Omental fat pad (tissue), 4 donors: Measurements from ENCODE around the gene SAP25. TPM values are rescaled to one million over a fixed set of nuclear protein-coding genes. Genes with fewer than 3 reads are reported as not detected.

Experiments
- ATAC-seq: fragments of 150-250 bp; one replicate; pipeline ENCODE4 v1.9.1; 2016; ENCODE audit warnings: mild to moderate bottlenecking, moderate library complexity; ENCODE audit not compliant: low FRiP score
- DNase-seq: peaks from one replicate; pipeline ENCODE4 v3.0.0-alpha.2; 2019; ENCODE audit warnings: low spot score
- CTCF ChIP-seq, 3 donors: fragments of 450-650 bp; IDR thresholded peaks; one replicate each; pipeline ENCODE4 v1.5.1; 2016 to 2017; ENCODE audit warnings: antibody characterized with exemption in 3 of 3, mild to moderate bottlenecking in 3 of 3, moderate library complexity in 2 of 3
- total RNA-seq, 4 donors: library from RNA; depleted of rRNA; stranded (reverse); fragments of >200 nt; gene quantifications; one replicate each; pipeline ENCODE4 v1.1.0, GENCODE V29; 2016

The SAP25 gene
- total RNA-seq, 4 donors from 2014 or later: 1.1 to 4.7 (median 1.7) TPM; not detected in 1

GRCh38 chr7:100563809-100564400 lies 9.8 kb downstream of the SAP25 start:
- DNase-seq: peak; percentile 97
- ATAC-seq: peak; percentile 74
- TF ChIP-seq CTCF (IDR thresholded peaks at IDR 0.05): peak in 2 of 3 donors; percentile 68 to 91

- no peak for TF ChIP-seq CTCF (IDR thresholded peaks at IDR 0.05)
- DNase-seq: no peak
- ATAC-seq: no peak
Measured at GRCh38 chr7:100563100-100563564, 10.6 kb downstream of the SAP25 start.

- DNase-seq (no peak), ATAC-seq (no peak)
- TF ChIP-seq CTCF (IDR thresholded peaks at IDR 0.05): no peak
Measured at GRCh38 chr7:100562195-100563099, 11.3 kb downstream of the SAP25 start.

- ATAC-seq: no peak
- no peak for TF ChIP-seq CTCF (IDR thresholded peaks at IDR 0.05)
- DNase-seq: no peak
Measured at GRCh38 chr7:100561491-100562194, 12.1 kb downstream of the SAP25 start.

GRCh38 chr7:100559127-100559526 lies 14.6 kb downstream of the SAP25 start:
- no peak for TF ChIP-seq CTCF (IDR thresholded peaks at IDR 0.05)
- DNase-seq: no peak
- no peak for ATAC-seq

GRCh38 chr7:100556541-100556940 lies 17.2 kb downstream of the SAP25 start:
- DNase-seq (no peak), ATAC-seq (peak; percentile 52)

More at GRCh38 chr7:100556541-100556940, 17.2 kb downstream of the SAP25 start:
- no peak for TF ChIP-seq CTCF (IDR thresholded peaks at IDR 0.05)
